K562 (cell line): Measurements from ENCODE around the gene CD37. TPM values are rescaled to one million over a fixed set of nuclear protein-coding genes. Genes with fewer than 3 reads are reported as not detected.

ENCODE experiments used
- FOXK2 ChIP-seq, 2 experiments: fragments of 450-650 bp; IDR thresholded peaks in 1 of 2; conservative IDR thresholded peaks in 1 of 2; 2 replicates each; pipeline ENCODE4 v1.6.1; 2016; ENCODE audit warnings: low read depth in 2 of 2, mild to moderate bottlenecking in 1 of 2
- HDGF ChIP-seq: fragments of 450-650 bp; IDR thresholded peaks from 2 replicates; pipeline ENCODE4 v1.6.1; 2016
- REST ChIP-seq, 2 experiments: fragments of 450-650 bp; formaldehyde crosslinking in 1 of 2; IDR thresholded peaks; 2 replicates each; pipeline versions ENCODE4 v1.4.0 to v1.6.1; 2014 to 2020; ENCODE audit warnings: mild to moderate bottlenecking in 2 of 2, borderline replicate concordance in 1 of 2, low read depth in 1 of 2
- SP2 ChIP-seq: IDR thresholded peaks from 2 replicates; pipeline ENCODE4 v1.6.1; 2011; ENCODE audit warnings: mild to moderate bottlenecking, low read depth, low read length, moderate library complexity; ENCODE audit not compliant: poor library complexity, severe bottlenecking; ENCODE audit errors: extremely low read depth
- SPI1 ChIP-seq: IDR thresholded peaks from 2 replicates; pipeline ENCODE4 v1.6.1; 2011; ENCODE audit warnings: low read depth, low read length, control low read depth, borderline replicate concordance
- ZFPM2 ChIP-seq: fragments of 250-450 bp; sonication (Bioruptor Pico); IDR thresholded peaks from 2 replicates; pipeline ENCODE4 v1.5.1; 2022; ENCODE audit warnings: mild to moderate bottlenecking
- polyA plus RNA-seq, 8 experiments: library from polyadenylated mRNA; depleted of rRNA in 4 of 8; stranded (reverse) in 5 of 8; unstranded in 3 of 8; fragments of >200 nt; fragmentation: Nextera tagmentation in 2 of 8; fragmentation: Illumina TruSeq in 1 of 8; extraction: Ambion mirVana in 2 of 8; extraction: Trizol in 1 of 8; gene quantifications; 2 replicates each; pipeline versions ENCODE4 v1.2.1 to v1.2.3, GENCODE V29; 2011 to 2014; ENCODE audit warnings: inconsistent platforms in 1 of 8, missing spikeins in 1 of 8
- total RNA-seq, 7 experiments: library from RNA; depleted of rRNA in 6 of 7; stranded (reverse); fragments of >200 nt in 6 of 7; fragmentation: Illumina TruSeq in 2 of 7; extraction: Trizol in 2 of 7; gene quantifications; 2 replicates each; pipeline versions ENCODE4 v1.2.1 to v1.2.3, GENCODE V29; 2011 to 2021; ENCODE audit warnings: low replicate concordance in 1 of 7

Gene CD37
- total and polyA plus RNA-seq, 9 of the 15 experiments (the other 6 are each of a cell fraction or from before 2014, with no cell fraction given) = 2.5 to 19.0 (median 7.4) TPM

GRCh38 chr19:49340069-49340864, 5.1 kb downstream of the CD37 start (continued):
- 0 out of 2 replicates have a peak, but pooled peaks have one; percentile 6 for TF ChIP-seq REST (IDR thresholded peaks at IDR 0.05; ENCODE audit: borderline replicate concordance)
- TF ChIP-seq REST (CRISPR knock-in tag; IDR thresholded peaks at IDR 0.05; ENCODE audit: low read depth) = no peak
- TF ChIP-seq FOXK2 (conservative IDR thresholded peaks at IDR 0.05 in 1 of 2, IDR thresholded peaks at IDR 0.05 in 1 of 2; ENCODE audit: low read depth in 2 of 2) = 0 out of 4 replicates have a peak, but pooled peaks of 1 of the 2 experiments have one; percentile 22
- TF ChIP-seq HDGF = no peak
- TF ChIP-seq ZFPM2 = no peak
- 0 out of 2 replicates have a peak, but pooled peaks have one; percentile 53 for TF ChIP-seq SPI1
- TF ChIP-seq SP2 = no peak
